ENCODE data around the gene GRID1.

GRID1 gene

GRCh38 chr10:86291616-86292340 lies 74.8 kb downstream of the GRID1 start:
- no peak overlapping the region for H3K27ac ChIP-seq (ENCODE audit: low read depth, low read length, poor library complexity, severe bottlenecking)
- H4K20me1 ChIP-seq (ENCODE audit: insufficient read depth, low read length) = no peaks in the 10 kb centered on the region
- no peak overlapping the region for H3K9ac ChIP-seq (ENCODE audit: low read length)
- H3F3A ChIP-seq (ENCODE audit: insufficient read depth, low read length) = no peaks in the 10 kb centered on the region
- no peaks in the 10 kb centered on the region for H3K27me3 ChIP-seq (ENCODE audit: insufficient read depth, low read length)
- no peak overlapping the region for H2AFZ ChIP-seq (ENCODE audit: low read length)
- H3K4me3 ChIP-seq (ENCODE audit: low read depth, low read length, poor library complexity, severe bottlenecking) = no peak overlapping the region
- H3K36me3 ChIP-seq (ENCODE audit: insufficient read depth, low read length) = no peaks in the 10 kb centered on the region
- H3K9me2 ChIP-seq (ENCODE audit: low read depth, low read length) = no peaks in the 10 kb centered on the region
- TF ChIP-seq EZH2 (IDR thresholded peaks at IDR 0.05; ENCODE audit: borderline replicate concordance, low read length) = no peak
- TF ChIP-seq CTCF (IDR thresholded peaks at IDR 0.05; ENCODE audit: low read length) = no peak
- no peaks in the 10 kb centered on the region for H3K4me1 ChIP-seq (ENCODE audit: insufficient read depth, low read length, severe bottlenecking)
- no peaks in the 10 kb centered on the region for H3K9me3 ChIP-seq (ENCODE audit: low read length)
- H3K4me2 ChIP-seq (ENCODE audit: low read length) = no peak overlapping the region
- no peaks in the 10 kb centered on the region for H3K79me2 ChIP-seq (ENCODE audit: insufficient read depth, low read length)

GRCh38 chr10:86290933-86291615 lies 75.5 kb downstream of the GRID1 start:
- H3K9me2 ChIP-seq (ENCODE audit: low read depth, low read length) = no peaks in the 10 kb centered on the region
- no peaks in the 10 kb centered on the region for H3K9me3 ChIP-seq (ENCODE audit: low read length)
- no peaks in the 10 kb centered on the region for H3K4me1 ChIP-seq (ENCODE audit: insufficient read depth, low read length, severe bottlenecking)
- no peaks in the 10 kb centered on the region for H3K36me3 ChIP-seq (ENCODE audit: insufficient read depth, low read length)
- H3K9ac ChIP-seq (ENCODE audit: low read length) = no peak overlapping the region
- no peak overlapping the region for H3K4me3 ChIP-seq (ENCODE audit: low read depth, low read length, poor library complexity, severe bottlenecking)
- H4K20me1 ChIP-seq (ENCODE audit: insufficient read depth, low read length) = no peaks in the 10 kb centered on the region
- no peak overlapping the region for H3K27ac ChIP-seq (ENCODE audit: low read depth, low read length, poor library complexity, severe bottlenecking)
- H3K79me2 ChIP-seq (ENCODE audit: insufficient read depth, low read length) = no peaks in the 10 kb centered on the region
- H3K4me2 ChIP-seq (ENCODE audit: low read length) = no peak overlapping the region
- H3K27me3 ChIP-seq (ENCODE audit: insufficient read depth, low read length) = no peaks in the 10 kb centered on the region
- no peaks in the 10 kb centered on the region for H3F3A ChIP-seq (ENCODE audit: insufficient read depth, low read length)
- no peak overlapping the region for H2AFZ ChIP-seq (ENCODE audit: low read length)
- TF ChIP-seq EZH2 (IDR thresholded peaks at IDR 0.05; ENCODE audit: borderline replicate concordance, low read length) = no peak
- no peak for TF ChIP-seq CTCF (IDR thresholded peaks at IDR 0.05; ENCODE audit: low read length)

GRCh38 chr10:86289577-86289868 lies 77.1 kb downstream of the GRID1 start:
- no peaks in the 10 kb centered on the region for H3K4me1 ChIP-seq (ENCODE audit: insufficient read depth, low read length, severe bottlenecking)
- H3K4me3 ChIP-seq (ENCODE audit: low read depth, low read length, poor library complexity, severe bottlenecking) = no peak overlapping the region
- no peaks in the 10 kb centered on the region for H3K36me3 ChIP-seq (ENCODE audit: insufficient read depth, low read length)
- H3K9ac ChIP-seq (ENCODE audit: low read length) = no peak overlapping the region
- no peaks in the 10 kb centered on the region for H3K9me2 ChIP-seq (ENCODE audit: low read depth, low read length)
- H3K9me3 ChIP-seq (ENCODE audit: low read length) = no peaks in the 10 kb centered on the region
- H3F3A ChIP-seq (ENCODE audit: insufficient read depth, low read length) = no peaks in the 10 kb centered on the region
- no peaks in the 10 kb centered on the region for H3K27me3 ChIP-seq (ENCODE audit: insufficient read depth, low read length)
- no peaks in the 10 kb centered on the region for H3K79me2 ChIP-seq (ENCODE audit: insufficient read depth, low read length)
- H4K20me1 ChIP-seq (ENCODE audit: insufficient read depth, low read length) = no peaks in the 10 kb centered on the region
- TF ChIP-seq EZH2 (IDR thresholded peaks at IDR 0.05; ENCODE audit: borderline replicate concordance, low read length) (no peak), CTCF (IDR thresholded peaks at IDR 0.05; ENCODE audit: low read length) (0 out of 2 replicates have a peak, but pooled peaks have one; percentile 16)
- no peak overlapping the region for H3K4me2 ChIP-seq (ENCODE audit: low read length)
- H3K27ac ChIP-seq (ENCODE audit: low read depth, low read length, poor library complexity, severe bottlenecking) = no peak overlapping the region
- no peak overlapping the region for H2AFZ ChIP-seq (ENCODE audit: low read length)
